GM10248 (cell line): ENCODE results near the gene CCDC148.
"Not testable (repeated sequence)": the region's sequence is repeated elsewhere in the genome, so short reads cannot be mapped to it uniquely, and the experiment has no call there.

ENCODE experiments used
- CTCF ChIA-PET: fragments of 300-600 bp; sonication (Branson Sonifier 250); formaldehyde crosslinking; extraction: SDS; loops from one replicate; lab custom pipeline; 2021; ENCODE audit warnings: antibody characterized with exemption; lab: Yijun Ruan, JAX
- POLR2A ChIA-PET: fragments of 350-650 bp; sonication (Branson Sonifier 250); formaldehyde crosslinking; extraction: SDS; loops from one replicate; lab custom pipeline; 2020; ENCODE audit warnings: antibody characterized with exemption; lab: Yijun Ruan, JAX
- DNase-seq: peaks from one replicate; pipeline ENCODE4 v3.0.0; 2012; ENCODE audit errors: extremely low spot score
- CTCF ChIP-seq: IDR thresholded peaks from 2 replicates; pipeline ENCODE4 v1.5.1; 2012; ENCODE audit warnings: mild to moderate bottlenecking, low read depth; ENCODE audit errors: extremely low read depth, missing control alignments, control extremely low read depth

The CCDC148 gene

GRCh38 chr2:158317642-158318041, 138.9 kb downstream of the CCDC148 start:
- POLR2A ChIA-PET, result no interaction called here
- no peak for TF ChIP-seq CTCF
- DNase-seq, result no peak
- CTCF ChIA-PET, result interaction anchor here (1.3 kb wide), 1 partner anchor 10 kb away, joined by 3 read pairs; no protein-coding TSS in a partner anchor

GRCh38 chr2:158315803-158316414, 140.6 kb downstream of the CCDC148 start:
- CTCF ChIA-PET, result no interaction called here
- DNase-seq, result no peak
- no peak for TF ChIP-seq CTCF
- POLR2A ChIA-PET, result no interaction called here

- no peak for TF ChIP-seq CTCF
- ChIA-PET POLR2A (no interaction called here), CTCF (no interaction called here)
- no peak for DNase-seq
Observed at GRCh38 chr2:158315000-158315399, 141.6 kb downstream of the CCDC148 start.

- no peak for TF ChIP-seq CTCF
- CTCF ChIA-PET, result no interaction called here
- POLR2A ChIA-PET, result no interaction called here
- DNase-seq, result no peak
Observed at GRCh38 chr2:158313734-158314133, 142.8 kb downstream of the CCDC148 start.

- ChIA-PET CTCF (interaction anchor here (1.5 kb wide), 1 partner anchor 23 kb away, joined by 3 read pairs; no protein-coding TSS in a partner anchor), POLR2A (no interaction called here)
- TF ChIP-seq CTCF, result no peak
- DNase-seq, result no peak
Observed at GRCh38 chr2:158312981-158313380, 143.6 kb downstream of the CCDC148 start.

GRCh38 chr2:158310407-158310806, 146.1 kb downstream of the CCDC148 start:
- CTCF ChIA-PET, DNase-seq, POLR2A ChIA-PET: not testable (repeated sequence)

- ChIA-PET CTCF (no interaction called here), POLR2A (no interaction called here)
- DNase-seq, result no peak
- TF ChIP-seq CTCF, result no peak
Observed at GRCh38 chr2:158305501-158305900, 151.1 kb downstream of the CCDC148 start.
